HT-29 (cell line): ENCODE data around the gene MRPL50. TPM values are rescaled to one million over a fixed set of nuclear protein-coding genes. Genes with fewer than 3 reads are reported as not detected.

Experiments
- DNase-seq: peaks from one replicate; pipeline ENCODE4 v3.0.0-alpha.2; 2015; ENCODE audit warnings: low spot score
- total RNA-seq: library from RNA; depleted of rRNA; stranded (reverse); fragments of >200 nt; shearing (Covaris generic); gene quantifications from 2 replicates; pipeline ENCODE4 v1.2.3, GENCODE V29; 2014; rRNA removed

MRPL50 gene
- total RNA-seq: 7.4 and 10.4 TPM in 2 replicates

GRCh38 chr9:101398068-101398929 is at the start of gene MRPL50, which contains the start of gene ZNF189:
MRPL50 (minus strand) TSS chr9:101398618; CDS start chr9:101398592, 26 bp downstream.
ZNF189 (plus strand) TSS chr9:101398851; CDS start chr9:101399157, 306 bp downstream.
- peak; percentile 98 for DNase-seq

GRCh38 chr9:101446732-101447131 is 48.3 kb upstream of the MRPL50 start:
- no peak for DNase-seq

GRCh38 chr9:101445353-101446029 is 47.1 kb upstream of the MRPL50 start:
- DNase-seq: no peak

- no peak for DNase-seq
Measured at GRCh38 chr9:101443364-101443771, 45.0 kb upstream of the MRPL50 start.

- DNase-seq: no peak
Measured at GRCh38 chr9:101442736-101443135, 44.3 kb upstream of the MRPL50 start.

- DNase-seq: no peak
Measured at GRCh38 chr9:101442318-101442717, 43.9 kb upstream of the MRPL50 start.

- no peak for DNase-seq
Measured at GRCh38 chr9:101440714-101441230, 42.4 kb upstream of the MRPL50 start.

- DNase-seq: no peak
Measured at GRCh38 chr9:101438523-101438922, 40.1 kb upstream of the MRPL50 start.

GRCh38 chr9:101437806-101438232 is 39.4 kb upstream of the MRPL50 start:
- DNase-seq: no peak

- no peak for DNase-seq
Measured at GRCh38 chr9:101435601-101436079, 37.2 kb upstream of the MRPL50 start, which contains the start of gene ALDOB. ALDOB (minus strand) TSS chr9:101435774; CDS start chr9:101430887, 4,887 bp downstream.

GRCh38 chr9:101434998-101435397 is 36.6 kb upstream of the MRPL50 start:
- DNase-seq: no peak

- DNase-seq: no peak
Measured at GRCh38 chr9:101433229-101433628, 34.8 kb upstream of the MRPL50 start.

GRCh38 chr9:101432740-101433139 is 34.3 kb upstream of the MRPL50 start:
- no peak for DNase-seq

GRCh38 chr9:101432171-101432570 is 33.8 kb upstream of the MRPL50 start:
- DNase-seq: no peak

GRCh38 chr9:101429736-101430135 is 31.3 kb upstream of the MRPL50 start:
- DNase-seq: no peak

- DNase-seq: no peak
Measured at GRCh38 chr9:101428909-101429308, 30.5 kb upstream of the MRPL50 start.

GRCh38 chr9:101427957-101428655 is 29.7 kb upstream of the MRPL50 start:
- DNase-seq: peak; percentile 32

- no peak for DNase-seq
Measured at GRCh38 chr9:101427358-101427757, 28.9 kb upstream of the MRPL50 start.

GRCh38 chr9:101421653-101422065 is 23.2 kb upstream of the MRPL50 start:
- DNase-seq: peak; percentile 16

- no peak for DNase-seq
Measured at GRCh38 chr9:101419863-101420262, 21.4 kb upstream of the MRPL50 start.
